Neural cell (in vitro differentiated cells): ENCODE data around the gene PRICKLE3.

Experiments used
- CTCF ChIP-seq: fragments of 450-650 bp; IDR thresholded peaks from 2 replicates; pipeline ENCODE4 v1.5.1; 2014; ENCODE audit warnings: antibody characterized with exemption, mild to moderate bottlenecking, moderate library complexity; ENCODE audit not compliant: poor library complexity, severe bottlenecking
- EP300 ChIP-seq: fragments of 450-650 bp; conservative IDR thresholded peaks from 2 replicates; pipeline ENCODE4 v1.6.1; 2014; ENCODE audit warnings: antibody characterized with exemption, mild to moderate bottlenecking, moderate library complexity; ENCODE audit not compliant: poor library complexity, severe bottlenecking
- EZH2 ChIP-seq: fragments of 200-600, 300-800 bp; shearing (Covaris generic), sonication (generic); IDR thresholded peaks from 2 replicates; pipeline ENCODE4 v1.6.1; 2014; ENCODE audit warnings: antibody characterized with exemption, low read length, borderline replicate concordance, mild to moderate bottlenecking; ENCODE audit not compliant: insufficient read depth, poor library complexity, severe bottlenecking
- MXI1 ChIP-seq: fragments of 450-650 bp; conservative IDR thresholded peaks from 2 replicates; pipeline ENCODE4 v1.6.1; 2014; ENCODE audit warnings: antibody characterized with exemption, mild to moderate bottlenecking; ENCODE audit not compliant: poor library complexity, severe bottlenecking
- POLR2AphosphoS5 ChIP-seq: IDR thresholded peaks from 2 replicates; pipeline ENCODE4 v1.6.1; 2012
- RAD21 ChIP-seq: fragments of 450-650 bp; conservative IDR thresholded peaks from 2 replicates; pipeline ENCODE4 v1.6.1; 2014; ENCODE audit warnings: antibody characterized with exemption, mild to moderate bottlenecking, moderate library complexity
- REST ChIP-seq: IDR thresholded peaks from 2 replicates; pipeline ENCODE4 v1.6.1; 2012; ENCODE audit warnings: borderline replicate concordance
- SMC3 ChIP-seq: fragments of 450-650 bp; conservative IDR thresholded peaks from 2 replicates; pipeline ENCODE4 v1.6.1; 2014; ENCODE audit warnings: antibody characterized with exemption, mild to moderate bottlenecking, moderate library complexity; ENCODE audit not compliant: poor library complexity
- TAF1 ChIP-seq: IDR thresholded peaks from 2 replicates; pipeline ENCODE4 v1.6.1; 2012; ENCODE audit warnings: low read depth

GRCh38 chrX:49155243-49155899 lies 30.8 kb downstream of the PRICKLE3 start:
- TF ChIP-seq CTCF (no peak), MXI1 (no peak), TAF1 (no peak), EP300 (no peak), POLR2AphosphoS5 (no peak), EZH2 (no peak), RAD21 (no peak), SMC3 (no peak), REST (no peak)
